HG03575 (cell line): ENCODE results near the gene LTC4S.

Experiments
- ATAC-seq: cut with Tn5 transposase; IDR thresholded peaks from one replicate; pipeline ENCODE4 v1.9.1; 2021; ENCODE audit not compliant: unreplicated experiment, insufficient number of reproducible peaks, low FRiP score; ENCODE audit errors: extremely low read depth

LTC4S gene

DNA sequence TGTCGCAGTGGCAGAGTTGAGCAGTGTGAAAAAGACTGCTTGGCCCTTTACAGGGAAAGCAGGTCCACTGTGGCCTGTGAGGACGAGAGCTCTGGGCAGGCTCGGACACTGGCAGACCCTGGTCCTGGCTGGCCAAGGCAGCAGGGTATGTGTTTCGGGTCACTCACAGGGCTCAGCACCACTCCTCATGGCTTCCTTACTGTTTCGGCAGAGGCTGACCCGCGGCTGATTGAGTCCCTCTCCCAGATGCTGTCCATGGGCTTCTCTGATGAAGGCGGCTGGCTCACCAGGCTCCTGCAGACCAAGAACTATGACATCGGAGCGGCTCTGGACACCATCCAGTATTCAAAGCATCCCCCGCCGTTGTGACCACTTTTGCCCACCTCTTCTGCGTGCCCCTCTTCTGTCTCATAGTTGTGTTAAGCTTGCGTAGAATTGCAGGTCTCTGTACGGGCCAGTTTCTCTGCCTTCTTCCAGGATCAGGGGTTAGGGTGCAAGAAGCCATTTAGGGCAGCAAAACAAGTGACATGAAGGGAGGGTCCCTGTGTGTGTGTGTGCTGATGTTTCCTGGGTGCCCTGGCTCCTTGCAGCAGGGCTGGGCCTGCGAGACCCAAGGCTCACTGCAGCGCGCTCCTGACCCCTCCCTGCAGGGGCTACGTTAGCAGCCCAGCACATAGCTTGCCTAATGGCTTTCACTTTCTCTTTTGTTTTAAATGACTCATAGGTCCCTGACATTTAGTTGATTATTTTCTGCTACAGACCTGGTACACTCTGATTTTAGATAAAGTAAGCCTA lies 42.6 kb downstream of the LTC4S start:
- no peak for ATAC-seq

DNA sequence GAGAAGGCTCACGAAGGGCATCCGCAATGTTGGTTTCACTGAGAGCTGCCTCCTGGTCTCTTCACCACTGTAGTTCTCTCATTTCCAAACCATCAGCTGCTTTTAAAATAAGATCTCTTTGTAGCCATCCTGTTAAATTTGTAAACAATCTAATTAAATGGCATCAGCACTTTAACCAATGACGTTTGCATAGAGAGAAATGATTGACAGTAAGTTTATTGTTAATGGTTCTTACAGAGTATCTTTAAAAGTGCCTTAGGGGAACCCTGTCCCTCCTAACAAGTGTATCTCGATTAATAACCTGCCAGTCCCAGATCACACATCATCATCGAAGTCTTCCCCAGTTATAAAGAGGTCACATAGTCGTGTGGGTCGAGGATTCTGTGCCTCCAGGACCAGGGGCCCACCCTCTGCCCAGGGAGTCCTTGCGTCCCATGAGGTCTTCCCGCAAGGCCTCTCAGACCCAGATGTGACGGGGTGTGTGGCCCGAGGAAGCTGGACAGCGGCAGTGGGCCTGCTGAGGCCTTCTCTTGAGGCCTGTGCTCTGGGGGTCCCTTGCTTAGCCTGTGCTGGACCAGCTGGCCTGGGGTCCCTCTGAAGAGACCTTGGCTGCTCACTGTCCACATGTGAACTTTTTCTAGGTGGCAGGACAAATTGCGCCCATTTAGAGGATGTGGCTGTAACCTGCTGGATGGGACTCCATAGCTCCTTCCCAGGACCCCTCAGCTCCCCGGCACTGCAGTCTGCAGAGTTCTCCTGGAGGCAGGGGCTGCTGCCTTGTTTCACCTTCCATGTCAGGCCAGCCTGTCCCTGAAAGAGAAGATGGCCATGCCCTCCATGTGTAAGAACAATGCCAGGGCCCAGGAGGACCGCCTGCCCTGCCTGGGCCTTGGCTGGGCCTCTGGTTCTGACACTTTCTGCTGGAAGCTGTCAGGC lies 43.6 kb downstream of the LTC4S start:
- ATAC-seq, result no peak

- no peak for ATAC-seq
These were observed 45.8 kb downstream of the LTC4S start for GRCh38 chr5:179839328-179840256.

DNA sequence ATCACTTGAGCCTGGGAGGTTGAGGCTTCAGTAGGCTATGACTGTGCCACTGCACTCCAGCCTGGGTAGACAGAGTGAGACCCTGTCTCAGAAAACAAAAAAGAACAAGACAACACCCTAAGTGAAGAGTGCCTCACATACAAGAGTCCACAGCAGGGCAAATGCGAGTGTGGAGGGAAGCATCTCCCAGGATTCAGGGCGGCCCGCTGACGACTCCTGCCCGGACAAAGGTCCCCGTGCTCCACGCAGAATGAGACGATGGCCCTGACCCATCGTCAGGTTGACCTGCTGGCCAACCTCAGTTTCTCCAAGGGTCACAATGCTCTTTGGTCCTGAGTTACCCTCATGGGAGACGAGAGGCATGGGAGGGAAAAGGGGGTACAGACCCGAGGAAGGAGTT lies 46.5 kb downstream of the LTC4S start:
- ATAC-seq, result no peak

GRCh38 chr5:179840766-179841165 lies 47.0 kb downstream of the LTC4S start:
- no peak for ATAC-seq

DNA sequence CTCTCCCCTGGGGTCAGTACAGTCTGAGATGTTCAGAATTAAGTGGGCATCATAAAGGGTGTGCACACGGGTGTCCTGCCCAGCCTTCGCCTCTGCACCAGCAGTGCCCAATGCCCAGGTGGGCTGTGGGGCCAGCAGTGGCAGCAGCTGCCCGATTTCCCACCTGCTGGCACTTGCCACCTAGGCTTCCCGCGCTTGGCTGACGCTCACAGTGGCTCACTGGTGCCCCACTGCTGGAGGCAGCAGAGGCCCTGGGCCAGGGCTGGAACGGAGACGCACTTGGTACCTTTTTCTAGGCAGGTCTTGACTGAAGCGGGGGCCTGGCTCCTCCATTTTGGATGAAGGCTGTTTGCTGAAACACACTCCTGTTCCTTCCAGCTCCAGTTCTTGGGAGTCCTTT lies 47.8 kb downstream of the LTC4S start:
- ATAC-seq, result no peak
